CD4-positive, alpha-beta T cell treated with Interleukin-4 for 4 hours (primary cell): ENCODE measurements around the gene TAF4B.
"Not testable (repeated sequence)": the region's sequence is repeated elsewhere in the genome, so short reads cannot be mapped to it uniquely, and the experiment has no call there.

Source experiments
- DNase-seq: peaks from one replicate; pipeline ENCODE4 v3.0.0-alpha.2; 2020

TAF4B gene

GRCh38 chr18:26242392-26242791, 16.1 kb downstream of the TAF4B start:
- not testable (repeated sequence) for DNase-seq

- not testable (repeated sequence) for DNase-seq
Observed at GRCh38 chr18:26245434-26245833, 19.2 kb downstream of the TAF4B start.

DNA sequence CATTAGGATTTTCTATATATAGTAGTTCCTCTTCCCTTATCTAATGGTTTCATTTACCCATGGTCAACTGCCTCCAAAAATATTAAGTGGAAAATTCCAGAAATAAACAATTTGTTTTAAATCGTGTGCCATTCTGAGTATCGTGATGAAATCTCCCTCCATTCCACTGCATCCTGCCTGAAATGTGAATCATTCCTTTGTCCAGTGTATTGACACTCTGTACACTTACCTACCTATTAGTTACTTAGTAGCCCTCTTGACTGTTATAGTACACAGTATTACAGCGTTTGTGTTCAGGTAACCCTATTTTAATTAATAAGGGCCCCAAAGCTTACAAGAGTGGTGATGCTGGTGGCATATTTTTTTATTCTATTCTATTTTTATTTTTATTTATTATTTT, 26.2 kb downstream of the TAF4B start:
- no peak for DNase-seq

- not testable (repeated sequence) for DNase-seq
Observed at GRCh38 chr18:26254808-26255207, 28.6 kb downstream of the TAF4B start.

DNA sequence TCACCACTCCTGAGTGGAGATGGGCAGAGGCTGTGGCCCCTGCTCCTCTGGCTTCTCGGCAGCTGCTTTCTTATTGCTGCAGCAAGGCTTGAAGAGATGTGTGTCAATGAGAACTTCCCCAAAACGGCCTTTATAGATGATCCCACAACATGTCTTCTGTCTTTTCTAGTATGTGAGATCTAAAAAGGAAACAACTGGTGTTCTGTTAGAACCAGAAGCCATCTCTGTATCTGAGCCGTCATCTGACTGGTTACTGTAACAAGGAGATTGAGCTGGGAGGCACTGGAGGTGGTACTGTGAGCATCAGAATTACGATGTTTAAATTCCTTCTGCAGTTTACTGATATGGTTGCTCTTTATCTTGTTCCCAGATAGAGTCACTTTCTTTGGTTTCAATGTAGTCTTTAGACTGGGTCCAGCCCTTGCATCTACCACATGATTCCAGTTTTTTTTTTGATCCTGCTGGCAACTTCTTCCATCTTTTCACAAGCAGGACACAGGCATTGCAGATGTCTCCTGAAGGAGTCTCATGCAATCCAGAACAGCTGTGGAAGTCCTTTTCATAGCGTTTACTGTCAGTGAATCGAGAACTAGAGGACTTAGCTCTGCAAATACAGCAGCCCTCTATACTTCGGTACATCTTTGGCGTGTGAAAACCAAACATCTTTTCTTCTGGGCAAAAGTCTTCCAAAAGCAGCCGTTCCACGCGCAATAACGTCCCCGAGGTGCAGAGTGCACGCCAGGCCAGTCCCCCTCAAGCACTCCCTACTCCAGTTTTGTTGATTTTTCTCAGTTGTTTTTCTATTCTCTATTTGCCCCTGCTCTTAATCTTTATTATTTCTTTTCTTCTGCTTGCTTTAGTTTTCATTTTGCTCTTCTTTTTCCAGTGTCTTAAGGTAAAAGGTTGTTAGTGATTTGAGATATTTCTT, 29.7 kb downstream of the TAF4B start:
- DNase-seq, result no peak

DNA sequence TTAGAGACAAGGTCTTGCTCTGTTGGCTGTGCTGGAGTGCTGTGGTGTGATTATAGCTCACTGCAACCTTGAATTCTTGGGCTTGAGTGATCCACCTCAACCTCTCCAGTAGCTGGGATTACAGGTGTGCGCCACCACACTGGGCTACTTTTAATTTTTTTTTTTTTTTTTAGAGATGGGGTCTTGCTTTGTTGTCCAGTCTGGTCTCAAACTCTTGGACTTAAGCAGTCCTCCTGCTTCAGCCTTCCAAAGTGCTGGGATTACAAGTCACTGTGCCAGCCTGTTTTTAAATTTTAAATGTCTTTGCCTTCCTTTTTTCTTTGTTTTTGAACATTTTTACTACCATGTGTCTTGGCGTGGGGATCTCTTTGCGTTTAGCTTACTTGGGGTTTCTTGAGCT, 32.5 kb downstream of the TAF4B start:
- no peak for DNase-seq

GRCh38 chr18:26259416-26259815, 33.2 kb downstream of the TAF4B start:
- not testable (repeated sequence) for DNase-seq

- DNase-seq, result no peak
Observed at GRCh38 chr18:26262156-26262555, 35.9 kb downstream of the TAF4B start.

- DNase-seq, result no peak
Observed at GRCh38 chr18:26267357-26267930, 41.2 kb downstream of the TAF4B start.

DNA sequence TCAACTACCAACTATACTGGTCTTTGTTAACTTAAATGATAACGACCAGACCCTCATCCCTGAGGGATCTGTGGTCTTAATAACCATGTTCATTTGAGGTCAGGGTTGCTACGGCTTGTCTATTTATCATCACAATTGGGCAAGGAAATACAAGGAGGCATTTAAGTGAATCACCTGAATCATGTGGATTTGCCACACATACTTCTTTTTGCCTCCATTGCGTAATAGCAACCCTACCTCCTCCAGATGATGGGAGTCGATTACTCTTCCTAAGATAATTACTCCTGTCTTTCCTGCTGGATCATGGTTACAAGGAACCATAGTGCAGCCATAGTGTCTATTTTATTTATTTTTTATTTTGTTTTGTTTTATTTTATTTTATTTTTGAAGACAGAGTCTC, 42.2 kb downstream of the TAF4B start:
- DNase-seq, result no peak

DNA sequence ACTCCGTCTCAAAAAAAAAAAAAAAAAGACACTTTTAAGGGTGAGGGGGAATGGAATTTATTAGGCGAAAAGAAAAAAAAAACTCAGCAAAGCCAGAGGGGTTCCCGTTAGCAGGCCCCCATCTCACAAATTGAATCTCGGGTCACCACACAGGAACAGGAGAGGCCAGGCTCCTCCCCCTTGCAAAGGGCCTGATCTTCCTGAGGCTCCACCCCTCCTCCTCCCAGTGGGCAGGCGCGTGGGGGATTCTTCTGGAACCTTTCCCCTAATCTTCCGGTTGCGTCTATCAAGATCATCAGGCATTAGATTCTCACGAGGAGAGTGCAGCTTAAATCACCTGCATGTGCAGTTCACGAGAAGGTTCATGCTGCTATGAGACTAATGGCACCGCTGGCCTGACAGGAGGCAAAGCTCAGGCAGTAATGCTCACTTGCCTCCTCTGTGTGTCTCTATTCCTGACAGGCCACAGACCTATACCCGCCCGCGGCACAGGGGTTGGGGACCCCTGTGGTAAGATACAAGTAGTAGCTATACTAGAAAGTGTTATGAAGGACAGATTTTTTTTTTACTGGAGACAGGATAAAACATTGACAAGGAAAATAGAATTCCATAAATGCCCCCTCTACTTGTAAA, 45.8 kb downstream of the TAF4B start:
- no peak for DNase-seq

DNA sequence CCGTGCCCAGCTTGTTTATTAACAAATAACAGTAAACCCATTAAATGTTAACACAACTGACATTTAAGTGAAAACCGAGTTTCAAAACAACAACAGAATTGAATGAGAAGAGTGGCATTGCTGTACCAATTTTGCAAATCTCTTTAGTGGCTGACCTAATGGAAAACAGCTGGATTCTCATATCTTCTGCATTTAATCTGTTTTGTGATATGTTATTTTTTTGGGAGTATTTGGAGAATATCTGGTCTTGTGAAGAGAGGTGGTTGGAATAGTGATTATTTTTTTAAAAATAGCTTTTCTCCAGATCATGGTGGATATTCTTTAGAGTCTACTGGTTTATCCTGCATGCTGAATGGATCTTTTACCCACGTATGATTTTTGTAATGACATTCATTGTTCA, 51.1 kb downstream of the TAF4B start:
- DNase-seq, result no peak

GRCh38 chr18:26279428-26279827, 53.2 kb downstream of the TAF4B start:
- DNase-seq, result no peak

DNA sequence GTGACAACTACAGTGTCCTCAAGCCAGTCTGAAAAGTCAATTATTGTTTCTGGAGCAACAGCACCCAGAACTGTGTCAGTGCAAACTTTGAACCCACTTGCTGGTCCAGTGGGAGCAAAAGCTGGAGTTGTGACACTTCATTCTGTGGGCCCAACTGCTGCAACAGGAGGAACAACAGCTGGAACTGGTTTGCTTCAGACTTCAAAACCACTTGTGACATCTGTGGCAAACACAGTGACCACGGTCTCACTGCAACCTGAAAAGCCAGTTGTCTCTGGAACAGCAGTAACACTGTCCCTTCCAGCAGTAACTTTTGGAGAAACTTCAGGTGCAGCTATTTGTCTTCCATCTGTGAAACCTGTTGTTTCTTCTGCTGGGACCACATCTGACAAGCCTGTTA, 59.8 kb downstream of the TAF4B start:
- no peak for DNase-seq

DNA sequence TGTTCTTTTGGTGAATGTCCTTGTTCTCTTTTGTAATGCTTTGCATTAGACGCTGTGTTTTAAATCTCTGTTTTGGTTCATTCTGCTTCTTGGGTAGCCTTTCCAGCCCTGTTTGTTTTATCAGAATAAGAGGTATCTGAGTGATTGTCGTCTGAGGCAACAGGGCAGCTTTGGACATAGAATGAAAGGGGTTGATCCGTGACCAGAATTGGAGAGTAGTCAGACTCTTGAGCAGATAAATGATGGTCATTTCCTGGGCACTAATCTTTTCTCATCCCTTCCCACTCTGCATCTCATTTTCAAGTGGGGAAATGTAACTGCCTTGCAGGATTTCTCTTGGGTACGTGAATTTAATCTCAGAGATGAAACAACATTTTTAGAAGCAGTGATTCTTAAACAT, 61.4 kb downstream of the TAF4B start:
- DNase-seq, result no peak

DNA sequence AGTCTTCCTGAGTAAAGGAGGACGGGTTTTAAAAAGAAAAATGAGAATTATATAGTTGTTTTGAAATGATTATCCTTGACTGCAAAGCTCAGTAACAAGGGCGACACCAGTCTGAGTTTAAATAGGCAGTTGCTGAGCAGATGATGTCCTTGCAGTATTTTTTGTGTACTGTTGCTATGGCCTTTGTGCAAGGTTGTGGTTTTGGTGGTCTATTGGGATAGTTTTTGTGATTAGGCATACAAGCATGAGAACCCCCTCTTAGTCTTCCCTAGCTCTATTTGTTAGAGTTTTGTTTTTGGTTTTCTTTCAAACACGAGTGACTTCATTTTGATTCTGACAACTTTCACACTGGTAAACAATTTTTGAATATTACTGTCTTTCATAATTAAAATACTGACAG, 64.1 kb downstream of the TAF4B start:
- DNase-seq, result no peak

- DNase-seq, result no peak
Observed at GRCh38 chr18:26293982-26294381, 67.7 kb downstream of the TAF4B start.

DNA sequence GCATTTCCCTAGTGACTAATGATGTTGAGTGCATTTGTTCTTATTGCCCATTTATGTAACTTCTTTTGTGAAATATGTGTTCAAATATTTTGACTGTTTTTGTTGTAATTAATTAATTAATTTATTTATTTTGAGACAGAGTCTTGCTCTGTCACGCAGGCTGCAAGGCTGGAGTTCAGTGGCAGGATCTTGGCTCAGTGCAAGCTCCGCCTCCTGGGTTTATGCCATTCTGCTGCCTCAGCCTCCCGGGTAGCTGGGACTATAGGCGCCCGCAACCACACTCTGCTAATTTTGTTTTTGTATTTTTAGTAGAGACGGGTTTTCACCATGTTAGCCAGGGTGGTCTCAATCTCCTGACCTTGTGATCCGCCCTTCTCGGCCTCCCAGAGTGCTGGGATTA, 71.9 kb downstream of the TAF4B start:
- DNase-seq, result no peak

GRCh38 chr18:26301681-26302080, 75.4 kb downstream of the TAF4B start:
- DNase-seq, result no peak

DNA sequence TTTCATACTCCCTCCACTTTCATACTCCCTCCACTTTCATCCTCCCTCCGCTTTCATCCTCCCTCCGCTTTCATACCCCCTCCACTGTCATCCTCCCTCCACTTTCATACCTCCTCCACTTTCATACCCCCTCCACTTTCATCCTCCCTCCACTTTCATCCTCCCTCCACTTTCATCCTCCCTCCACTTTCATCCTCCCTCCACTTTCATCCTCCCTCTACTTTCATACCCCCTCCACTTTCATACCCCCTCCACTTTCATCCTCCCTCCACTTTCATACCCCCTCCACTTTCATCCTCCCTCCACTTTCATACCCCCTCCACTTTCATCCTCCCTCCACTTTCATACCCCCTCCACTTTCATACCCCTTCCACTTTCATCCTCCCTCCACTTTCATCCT, 77.0 kb downstream of the TAF4B start:
- DNase-seq, result not testable (repeated sequence)

DNA sequence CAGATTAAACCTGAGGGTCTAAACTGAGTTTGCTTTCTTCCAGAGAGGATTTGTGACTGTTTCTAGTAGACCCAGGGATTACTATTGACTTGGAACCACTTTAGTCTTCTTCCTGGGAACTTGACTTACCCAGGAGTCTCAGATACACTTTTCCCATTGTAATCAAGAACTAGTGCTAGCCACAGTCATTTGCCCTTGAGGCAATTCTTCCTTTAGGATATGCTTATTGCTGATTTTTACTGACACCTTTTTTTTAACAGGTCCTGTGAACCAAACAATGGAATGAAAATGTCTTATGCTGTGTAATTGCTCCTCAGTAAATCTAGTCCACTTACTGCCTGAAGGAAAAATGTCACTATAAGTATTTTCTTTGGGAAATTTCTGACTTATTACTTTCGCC, 78.3 kb downstream of the TAF4B start:
- DNase-seq, result no peak

DNA sequence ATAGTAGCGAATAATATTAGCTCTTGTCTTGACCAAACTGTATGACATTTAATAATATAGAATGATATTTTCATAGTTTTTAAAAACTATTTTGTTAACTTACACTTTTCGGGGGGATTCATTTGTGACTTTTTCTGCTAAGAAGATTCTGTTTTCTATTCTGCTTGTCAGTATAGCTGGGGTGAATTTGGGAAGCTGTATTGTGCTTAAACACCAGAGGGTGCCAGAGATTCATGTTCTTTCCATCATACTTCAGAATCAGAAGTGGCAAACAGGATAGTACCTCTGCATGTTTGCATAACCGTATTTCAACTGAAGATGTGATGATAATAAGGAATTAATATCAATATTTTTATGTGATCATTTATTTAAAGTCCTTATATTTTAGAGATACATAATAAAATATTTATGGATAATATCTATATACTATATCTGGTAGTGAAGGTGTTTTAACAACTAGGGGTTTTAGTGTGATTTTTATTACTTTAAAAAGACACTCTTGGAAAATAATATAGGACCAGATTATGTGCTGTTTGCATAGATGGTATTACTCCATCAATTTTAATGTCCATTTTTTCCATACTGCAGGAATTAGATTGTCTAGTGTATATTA, 81.0 kb downstream of the TAF4B start:
- DNase-seq, result peak; percentile 6

- DNase-seq, result no peak
Observed at GRCh38 chr18:26309281-26309680, 83.0 kb downstream of the TAF4B start.

GRCh38 chr18:26312199-26312598, 86.0 kb downstream of the TAF4B start:
- no peak for DNase-seq
